Brain microvascular endothelial cell (primary cell): ENCODE results near the gene BIN2.

Experiments
- DNase-seq: peaks from one replicate; pipeline ENCODE4 v3.0.0-alpha.2; 2020
- H3K27ac ChIP-seq: fragments of 250-450 bp; sonication (Bioruptor Pico); 2 replicates; pipeline ENCODE4 v1.5.1; 2020; ENCODE audit warnings: mild to moderate bottlenecking, moderate library complexity
- H3K27me3 ChIP-seq: fragments of 250-450 bp; sonication (Bioruptor Pico); replicated peaks from 2 replicates; pipeline ENCODE4 v1.5.1; 2020; ENCODE audit warnings: mild to moderate bottlenecking
- H3K36me3 ChIP-seq: fragments of 250-450 bp; sonication (Bioruptor Pico); replicated peaks from 2 replicates; pipeline ENCODE4 v1.5.1; 2020; ENCODE audit warnings: mild to moderate bottlenecking
- H3K4me3 ChIP-seq: 2 replicates; pipeline ENCODE4 v1.5.1; 2011; ENCODE audit warnings: low read depth, mild to moderate bottlenecking, control low read depth, low read length, moderate library complexity
- CTCF ChIP-seq: IDR thresholded peaks from 2 replicates; pipeline ENCODE4 v1.5.1; 2011; ENCODE audit warnings: low read depth, mild to moderate bottlenecking, moderate library complexity, low read length, control low read depth, inconsistent platforms; ENCODE audit errors: missing control alignments
- in situ Hi-C: cut with HindIII; loops from 2 replicates; pipeline ENCODE4 v1.10.0; 2017; ENCODE audit warnings: low sequenced_read_pairs, low pct_ligation_motif_present

BIN2 gene

GRCh38 chr12:51333536-51333935, 9.6 kb upstream of the BIN2 start:
- no peak for TF ChIP-seq CTCF

GRCh38 chr12:51330186-51330585, 6.2 kb upstream of the BIN2 start:
- H3K4me3 ChIP-seq: no peak overlapping the region
- no peak for DNase-seq
- in situ Hi-C loops: no loop called here
- no peak overlapping the region for H3K27ac ChIP-seq
- H3K27me3 ChIP-seq: no peaks in the 10 kb centered on the region
- no peak for TF ChIP-seq CTCF
- no peaks in the 10 kb centered on the region for H3K36me3 ChIP-seq

More at GRCh38 chr12:51333536-51333935, 9.6 kb upstream of the BIN2 start:
- Histone ChIP-seq H3K27me3 (no peaks in the 10 kb centered on the region), H3K4me3 (no peak overlapping the region), H3K27ac (no peak overlapping the region), H3K36me3 (no peaks in the 10 kb centered on the region)
- no peak for DNase-seq
- in situ Hi-C loops: no loop called here

- Histone ChIP-seq H3K27ac (no peak overlapping the region), H3K4me3 (no peak overlapping the region), H3K27me3 (no peaks in the 10 kb centered on the region), H3K36me3 (no peaks in the 10 kb centered on the region)
- no peak for TF ChIP-seq CTCF
- in situ Hi-C loops: no loop called here
- no peak for DNase-seq
Measured at GRCh38 chr12:51329742-51330141, 5.8 kb upstream of the BIN2 start.

- in situ Hi-C loops: no loop called here
- H3K27ac ChIP-seq: no peak overlapping the region
- DNase-seq: no peak
Measured at GRCh38 chr12:51328587-51328986, 4.6 kb upstream of the BIN2 start.

GRCh38 chr12:51326698-51327439, 2.9 kb upstream of the BIN2 start:
- Histone ChIP-seq H3K27ac (peak overlapping the region; percentile 63), H3K27me3 (no peaks in the 10 kb centered on the region), H3K4me3 (no peak overlapping the region), H3K36me3 (no peaks in the 10 kb centered on the region)
- DNase-seq: peak; percentile 59
- in situ Hi-C loops: no loop called here
- no peak for TF ChIP-seq CTCF

More at GRCh38 chr12:51328587-51328986, 4.6 kb upstream of the BIN2 start:
- Histone ChIP-seq H3K4me3 (no peak overlapping the region), H3K36me3 (no peaks in the 10 kb centered on the region), H3K27me3 (no peaks in the 10 kb centered on the region)
- TF ChIP-seq CTCF: no peak

- Histone ChIP-seq H3K27ac (no peak overlapping the region), H3K27me3 (no peaks in the 10 kb centered on the region), H3K4me3 (no peak overlapping the region), H3K36me3 (no peaks in the 10 kb centered on the region)
- TF ChIP-seq CTCF: no peak
- DNase-seq: no peak
- in situ Hi-C loops: no loop called here
Measured at GRCh38 chr12:51324953-51325352, 979 bp upstream of the BIN2 start.
